GM19099 (cell line): ENCODE results near the gene SRSF1.

Experiments
- POLR2A ChIP-seq: IDR thresholded peaks from 3 replicates; pipeline ENCODE4 v1.6.1; 2011; ENCODE audit warnings: low read depth; ENCODE audit not compliant: insufficient read length; ENCODE audit errors: extremely low read depth

Gene SRSF1

DNA sequence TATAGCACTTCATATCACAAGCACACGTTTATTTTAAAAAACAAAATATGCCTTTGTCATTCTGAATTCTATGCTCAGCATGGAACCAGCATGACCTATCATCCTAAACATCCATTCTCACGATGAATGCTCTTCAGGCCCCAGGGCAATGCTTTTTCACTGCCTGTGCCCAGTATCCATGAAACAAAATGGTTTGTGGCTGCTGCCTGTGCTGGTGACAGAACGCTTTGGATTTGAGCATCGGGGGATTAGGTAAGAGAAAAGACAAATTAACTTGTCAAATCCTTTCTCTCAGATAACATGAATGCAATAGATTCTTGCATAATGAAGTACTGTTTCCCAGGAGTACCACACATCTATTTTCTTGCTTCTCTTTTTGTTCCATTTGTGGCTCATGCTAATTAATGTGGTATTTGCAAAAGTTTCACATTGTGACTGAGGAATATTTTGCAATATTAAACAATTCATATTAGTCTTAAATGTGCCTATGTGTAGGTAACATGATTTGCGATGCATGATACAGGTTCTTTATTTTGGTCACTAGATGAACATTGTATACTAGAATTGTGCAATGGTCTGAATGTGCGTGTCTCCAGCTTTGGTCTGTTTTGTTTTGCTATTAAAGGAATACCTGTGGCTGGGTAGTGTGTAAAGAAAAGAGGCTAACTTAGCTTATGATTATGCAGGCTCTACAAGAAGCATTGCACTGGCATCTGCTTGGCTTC, 25.8 kb upstream of the SRSF1 start:
- no peak for TF ChIP-seq POLR2A

GRCh38 chr17:58028578-58028977, 21.5 kb upstream of the SRSF1 start:
- no peak for TF ChIP-seq POLR2A

- TF ChIP-seq POLR2A: no peak
Observed at GRCh38 chr17:58020401-58020800, 13.4 kb upstream of the SRSF1 start.

DNA sequence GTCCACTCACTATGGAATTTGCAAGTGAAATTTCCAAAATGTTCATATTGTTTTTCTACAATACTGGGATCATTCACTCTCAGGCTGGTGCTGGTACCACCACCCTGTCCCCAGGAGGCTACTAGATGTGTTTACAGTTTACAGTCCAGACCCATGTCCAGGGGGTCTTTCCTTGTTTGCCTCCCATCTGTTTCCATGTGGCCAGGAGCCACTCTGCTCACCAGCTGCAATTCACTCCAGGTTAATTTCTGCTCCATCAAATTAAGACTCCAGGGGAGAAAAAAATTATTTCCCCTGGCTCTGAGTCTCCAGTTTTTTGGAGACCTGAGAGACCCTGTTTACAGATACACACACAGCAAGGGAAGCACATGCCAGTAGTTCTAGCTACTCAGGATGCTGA, 12.5 kb upstream of the SRSF1 start:
- no peak for TF ChIP-seq POLR2A

GRCh38 chr17:58019039-58019438, 12.0 kb upstream of the SRSF1 start:
- no peak for TF ChIP-seq POLR2A

DNA sequence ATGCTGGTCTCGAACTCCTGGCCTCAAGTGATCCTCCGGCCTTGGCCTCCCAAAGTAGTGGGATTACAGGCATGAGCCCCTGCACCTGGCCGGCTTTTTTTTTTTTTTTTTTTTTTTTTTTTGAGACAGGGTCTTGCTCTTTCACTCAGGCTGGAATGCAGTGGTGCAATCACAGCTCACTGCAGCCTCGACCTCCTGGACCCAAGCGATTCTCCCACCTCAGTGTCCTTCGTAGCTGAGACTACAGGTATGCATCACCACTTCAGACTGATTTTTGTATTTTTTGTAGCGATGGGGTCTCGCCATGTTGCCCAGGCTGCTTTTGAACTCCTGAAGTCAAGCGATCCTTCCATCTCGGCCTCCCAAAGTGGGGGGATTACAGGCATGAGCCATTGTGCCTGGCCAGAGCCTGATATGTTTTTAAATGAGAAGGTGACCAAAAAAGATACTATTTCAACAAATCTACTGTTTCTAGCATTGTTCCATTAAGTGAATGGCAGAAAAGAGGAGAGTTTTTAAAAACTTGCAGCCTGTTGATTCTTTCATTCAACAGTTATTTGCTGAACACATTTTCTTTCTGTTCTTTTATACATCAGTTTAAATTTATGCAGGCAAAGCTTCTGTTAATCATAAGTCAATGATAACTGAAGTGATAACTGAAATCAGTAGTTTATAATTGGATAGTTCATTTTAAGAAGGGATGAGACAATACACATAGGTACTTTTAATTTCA, 3.2 kb upstream of the SRSF1 start:
- TF ChIP-seq POLR2A: no peak

DNA sequence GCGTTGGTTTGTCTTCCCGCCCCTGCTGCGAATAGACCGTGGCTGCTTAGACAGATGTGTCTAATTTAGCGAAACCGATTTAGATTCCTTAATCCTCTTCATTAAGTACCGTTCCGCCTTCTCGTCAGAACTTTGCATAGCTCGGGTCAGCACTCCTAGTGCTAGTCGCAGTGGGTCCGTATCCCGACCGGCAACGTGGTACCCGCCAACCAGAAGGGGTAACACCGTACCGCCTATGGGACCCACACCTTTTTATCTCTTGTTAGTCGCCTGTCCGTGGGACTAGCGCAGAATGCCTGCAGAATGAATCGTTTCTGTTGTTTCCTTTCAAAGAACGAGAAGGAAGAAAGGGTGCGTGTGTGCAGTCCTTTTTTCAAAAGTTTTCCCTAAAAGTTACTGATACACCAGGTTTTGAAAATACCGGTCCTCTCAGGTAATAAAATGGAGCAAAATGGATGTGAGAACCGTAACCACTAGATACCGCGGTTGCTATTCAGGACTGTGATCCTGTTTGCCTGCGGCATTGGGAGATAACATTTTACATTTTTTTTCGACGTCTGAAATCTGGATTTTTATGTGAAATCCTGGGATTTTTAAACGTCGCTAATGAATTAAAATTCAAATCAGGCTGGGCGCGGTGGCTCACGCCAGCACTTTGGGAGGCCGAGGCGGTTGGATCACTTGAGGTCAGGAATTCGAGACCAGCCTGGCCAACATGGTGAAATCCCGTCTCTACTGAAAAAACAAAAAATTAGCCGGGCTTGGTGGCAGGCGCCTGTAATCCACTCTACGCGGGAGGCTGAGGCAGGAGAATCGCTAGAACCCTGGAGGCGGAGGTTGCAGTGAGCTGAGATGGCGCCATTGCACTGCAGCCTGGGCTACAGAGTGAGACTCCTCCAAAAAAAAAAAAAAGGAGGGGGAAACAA, 998 bp upstream of the SRSF1 start:
- TF ChIP-seq POLR2A: peak; percentile 57

DNA sequence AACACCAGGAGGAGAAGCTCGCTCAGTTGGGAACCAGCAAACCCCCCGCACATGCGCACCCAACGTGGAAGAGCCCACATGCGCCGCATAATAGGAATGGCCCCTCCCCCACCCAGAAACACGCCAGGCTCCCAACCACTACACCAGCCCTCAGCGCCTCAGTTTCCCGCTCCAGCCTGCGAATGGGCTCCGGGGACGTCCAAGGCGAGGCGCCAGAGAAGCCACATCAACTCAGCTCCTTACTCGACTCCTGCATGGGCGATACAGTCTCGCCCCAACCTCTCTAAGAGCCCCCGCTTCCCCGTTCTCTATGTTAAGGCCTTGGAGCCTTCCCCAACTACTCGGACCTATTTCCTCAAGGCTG, 504 bp downstream of the SRSF1 start:
- TF ChIP-seq POLR2A: no peak

GRCh38 chr17:58005728-58006559, 1.1 kb downstream of the SRSF1 start:
- no peak for TF ChIP-seq POLR2A

DNA sequence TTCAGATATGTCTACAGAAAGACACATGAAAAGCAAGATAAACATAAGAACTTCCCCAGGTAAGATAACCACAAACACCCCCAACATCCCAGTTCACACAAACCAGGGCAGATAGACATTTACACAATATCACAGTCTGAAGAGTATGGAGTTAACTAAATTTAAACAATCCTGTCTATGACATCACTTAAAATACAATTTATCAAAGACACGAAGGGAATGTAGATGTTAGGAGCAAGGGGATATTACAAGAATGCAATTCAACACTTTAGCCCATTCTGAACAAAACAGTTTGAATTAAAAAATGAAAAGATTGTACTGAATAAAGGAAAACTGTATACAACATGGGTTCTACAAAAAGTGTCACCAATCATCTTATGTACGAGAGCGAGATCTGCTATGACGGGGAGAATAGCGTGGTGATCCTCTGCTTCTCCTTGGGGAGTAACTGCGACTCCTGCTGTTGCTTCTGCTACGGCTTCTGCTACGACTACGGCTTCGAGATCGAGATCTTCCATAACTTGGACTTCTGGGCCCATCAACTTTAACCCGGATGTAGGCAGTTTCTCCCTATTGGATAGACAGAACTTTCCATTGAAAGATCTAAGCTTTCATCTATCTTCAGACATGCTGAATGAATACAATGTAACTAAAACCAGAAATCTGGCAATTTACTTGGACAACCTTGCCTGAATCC, 1.9 kb downstream of the SRSF1 start:
- no peak for TF ChIP-seq POLR2A

DNA sequence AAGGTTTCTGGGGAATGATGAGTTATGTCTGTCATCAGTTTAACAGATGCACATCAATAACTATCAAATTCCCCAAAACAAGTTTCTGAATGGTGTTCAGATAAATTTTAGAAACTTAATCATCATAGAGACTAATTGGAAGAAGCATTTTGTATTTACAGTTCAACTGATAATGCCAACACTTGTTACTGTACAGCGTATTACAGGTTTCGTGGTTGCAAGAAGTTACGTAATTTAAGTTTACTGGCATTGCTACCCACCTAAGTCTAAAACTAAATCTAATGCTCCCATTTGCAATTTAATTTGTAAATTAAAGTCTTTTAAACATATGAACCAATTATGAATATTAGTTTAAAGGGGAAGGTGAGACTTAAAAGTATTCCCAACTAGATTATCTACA, 3.0 kb downstream of the SRSF1 start:
- no peak for TF ChIP-seq POLR2A

- no peak for TF ChIP-seq POLR2A
Observed at GRCh38 chr17:58002973-58003372, 4.1 kb downstream of the SRSF1 start.

- no peak for TF ChIP-seq POLR2A
Observed at GRCh38 chr17:58002154-58002948, 4.7 kb downstream of the SRSF1 start.
